Stomach smooth muscle (tissue), 2 donors: Measurements from ENCODE around the gene MMP25.

Source experiments
- H3K27ac ChIP-seq: one replicate; pipeline ENCODE4 v1.7.0; 2013; ENCODE audit warnings: mild to moderate bottlenecking, low read length, inconsistent platforms
- H3K27me3 ChIP-seq, 2 donors: one replicate each; pipeline ENCODE4 v1.7.0; 2013; ENCODE audit warnings: low read length in 2 of 2; ENCODE audit not compliant: insufficient read depth in 2 of 2, control insufficient read depth in 1 of 2
- H3K36me3 ChIP-seq, 2 donors: one replicate each; pipeline ENCODE4 v1.7.0; 2013; ENCODE audit warnings: low read length in 2 of 2; ENCODE audit not compliant: control insufficient read depth in 2 of 2, insufficient read depth in 2 of 2
- H3K4me1 ChIP-seq: one replicate; pipeline ENCODE4 v1.7.0; 2013; ENCODE audit warnings: low read length; ENCODE audit not compliant: control insufficient read depth, insufficient read depth
- H3K4me3 ChIP-seq, 2 donors: one replicate each; pipeline ENCODE4 v1.7.0; 2013; ENCODE audit warnings: low read length in 2 of 2
- H3K9ac ChIP-seq, 2 donors: one replicate each; pipeline ENCODE4 v1.7.0; 2013; ENCODE audit warnings: low read length in 2 of 2, mild to moderate bottlenecking in 1 of 2
- H3K9me3 ChIP-seq, 2 donors: one replicate each; pipeline ENCODE4 v1.7.0; 2013; ENCODE audit warnings: low read length in 2 of 2; ENCODE audit not compliant: control insufficient read depth in 2 of 2
- donor health status: healthy.
- donor health status: Pancreatic carcinoma.

Gene MMP25, protein sequence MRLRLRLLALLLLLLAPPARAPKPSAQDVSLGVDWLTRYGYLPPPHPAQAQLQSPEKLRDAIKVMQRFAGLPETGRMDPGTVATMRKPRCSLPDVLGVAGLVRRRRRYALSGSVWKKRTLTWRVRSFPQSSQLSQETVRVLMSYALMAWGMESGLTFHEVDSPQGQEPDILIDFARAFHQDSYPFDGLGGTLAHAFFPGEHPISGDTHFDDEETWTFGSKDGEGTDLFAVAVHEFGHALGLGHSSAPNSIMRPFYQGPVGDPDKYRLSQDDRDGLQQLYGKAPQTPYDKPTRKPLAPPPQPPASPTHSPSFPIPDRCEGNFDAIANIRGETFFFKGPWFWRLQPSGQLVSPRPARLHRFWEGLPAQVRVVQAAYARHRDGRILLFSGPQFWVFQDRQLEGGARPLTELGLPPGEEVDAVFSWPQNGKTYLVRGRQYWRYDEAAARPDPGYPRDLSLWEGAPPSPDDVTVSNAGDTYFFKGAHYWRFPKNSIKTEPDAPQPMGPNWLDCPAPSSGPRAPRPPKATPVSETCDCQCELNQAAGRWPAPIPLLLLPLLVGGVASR

DNA sequence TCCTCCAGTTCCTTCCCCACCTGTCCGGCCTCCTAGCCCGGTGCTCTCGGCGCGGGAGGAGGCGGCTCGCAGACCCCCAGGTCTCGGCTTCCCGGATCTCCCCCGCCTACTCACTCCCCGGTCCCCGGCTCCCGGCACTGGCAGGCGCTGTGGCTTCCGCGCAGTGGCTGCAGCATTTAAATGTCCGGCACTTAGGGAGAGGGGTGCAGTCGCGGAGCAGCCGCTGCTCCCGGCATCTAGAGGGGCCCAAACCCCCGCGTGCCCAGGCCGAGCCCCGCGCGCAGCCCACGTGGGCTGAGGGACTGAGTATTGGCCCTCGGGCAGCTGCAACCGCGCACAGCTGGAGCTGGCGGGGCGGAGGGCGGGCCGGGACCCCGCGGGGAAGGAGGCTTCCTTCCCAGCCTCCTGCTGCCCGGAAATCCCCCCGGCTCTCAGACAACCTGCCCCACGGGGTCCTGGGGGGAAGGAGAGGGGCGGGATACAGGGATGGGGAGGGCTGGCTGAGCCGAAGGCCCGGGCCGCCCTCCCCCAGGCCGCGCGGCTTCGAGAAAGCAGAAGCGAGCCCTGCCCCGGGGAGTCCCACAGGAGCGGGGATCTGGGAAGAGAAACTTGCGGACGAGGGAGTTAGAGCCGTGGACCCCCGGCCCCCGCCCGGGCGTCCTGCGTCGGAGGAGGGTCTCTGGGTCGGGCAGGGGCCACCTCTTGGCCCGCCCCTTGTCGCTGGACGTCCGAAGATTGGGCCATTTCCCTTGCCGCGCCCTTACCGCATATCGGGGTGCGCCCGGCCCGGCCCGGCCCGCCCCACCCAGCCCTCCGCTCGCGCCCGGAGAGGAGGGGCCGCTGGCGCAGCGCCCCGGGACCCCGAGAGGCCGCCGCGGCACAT lies at the start of gene MMP25:
TSS of gene MMP25 (plus strand) at position 804 of the 883 bp plus-strand sequence. CDS start 357 bp downstream, outside the sequence.
- no peaks in the 10 kb centered on the region for H3K36me3 ChIP-seq
- peaks cover 15% of the 10 kb centered on the region for H3K4me1 ChIP-seq
- peak within 1 kb of the TSS; percentile 46 to 69 for H3K4me3 ChIP-seq
- H3K27me3 ChIP-seq: peaks cover 23 to 53% of the 10 kb centered on the region in 2 donors
- no peak within 1 kb of the TSS for H3K27ac ChIP-seq
- H3K9ac ChIP-seq: no peak within 1 kb of the TSS
- no peaks in the 10 kb centered on the region for H3K9me3 ChIP-seq

DNA sequence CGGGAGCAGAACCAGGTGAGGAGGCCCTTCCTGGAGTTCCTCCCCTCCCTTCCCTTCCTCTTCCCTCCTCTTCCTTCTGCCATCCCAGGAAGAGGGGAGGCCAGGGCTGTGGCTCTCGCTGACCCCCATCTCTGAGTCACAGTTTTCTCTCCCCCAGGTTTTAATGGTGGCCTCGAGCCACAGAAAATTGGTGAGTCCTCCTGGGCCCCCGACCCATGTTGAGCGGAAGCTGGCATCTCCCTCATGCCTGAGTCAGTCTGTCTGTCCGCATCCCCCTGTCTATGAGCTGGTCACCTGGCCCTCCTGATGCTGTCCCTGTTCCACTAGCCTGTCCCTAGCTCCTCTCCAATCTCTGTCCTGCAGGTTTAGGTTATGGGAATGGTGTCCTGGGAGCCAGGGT lies 46.4 kb upstream of the MMP25 start:
- no peaks in the 10 kb centered on the region for H3K9me3 ChIP-seq
- peaks cover 7% of the 10 kb centered on the region for H3K4me1 ChIP-seq
- H3K36me3 ChIP-seq: no peaks in the 10 kb centered on the region
- H3K27ac ChIP-seq: no peak overlapping the region
- H3K4me3 ChIP-seq: no peak overlapping the region
- peaks cover 2 to 7% of the 10 kb centered on the region in 2 donors for H3K27me3 ChIP-seq
- H3K9ac ChIP-seq: no peak overlapping the region

DNA sequence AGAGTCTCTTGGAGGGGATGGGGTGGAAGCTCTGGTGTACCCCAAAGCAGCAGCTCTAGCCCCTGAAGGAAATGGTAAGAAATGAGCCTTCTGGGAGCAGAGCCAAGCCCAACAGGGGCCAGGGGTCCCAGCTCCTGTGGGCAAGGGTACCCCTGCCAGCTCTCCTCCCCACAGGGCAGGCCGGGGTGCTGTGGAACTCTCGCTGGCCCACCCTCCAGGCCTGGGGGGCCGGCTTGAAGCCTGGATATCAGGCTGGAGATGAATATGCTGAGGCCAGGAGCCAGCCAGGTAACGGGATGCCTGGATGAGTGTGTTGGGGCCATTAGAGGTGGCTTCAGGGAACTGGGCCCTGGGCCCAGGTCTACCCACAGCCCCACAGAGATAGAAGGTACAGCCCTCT lies 45.8 kb upstream of the MMP25 start:
- Histone ChIP-seq H3K9ac (no peak overlapping the region), H3K36me3 (no peaks in the 10 kb centered on the region), H3K9me3 (no peaks in the 10 kb centered on the region), H3K4me3 (no peak overlapping the region), H3K27me3 (peaks cover 4 to 8% of the 10 kb centered on the region in 2 donors), H3K27ac (no peak overlapping the region), H3K4me1 (peaks cover 7% of the 10 kb centered on the region)

DNA sequence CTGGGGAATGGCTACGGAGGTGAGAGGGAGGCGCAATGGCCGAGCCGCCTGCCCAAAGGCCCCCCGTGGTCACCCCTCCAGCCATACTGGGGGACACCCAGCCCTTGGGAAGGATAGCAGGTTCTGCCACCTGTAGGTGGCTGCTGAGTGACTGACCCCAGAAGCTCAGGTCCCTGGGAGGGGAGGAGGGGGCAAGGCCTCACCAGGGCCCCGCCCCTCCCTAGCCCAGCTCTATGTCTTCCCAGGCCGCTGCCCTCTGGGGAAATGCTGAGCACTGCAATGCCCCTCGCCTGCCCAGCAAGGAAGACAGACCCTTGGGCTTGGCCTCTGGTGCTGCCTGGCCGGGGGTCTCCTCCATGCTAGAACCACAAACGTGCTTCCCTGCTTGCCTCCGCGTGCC lies 45.0 kb upstream of the MMP25 start:
- H3K4me1 ChIP-seq: peaks cover 7% of the 10 kb centered on the region
- H3K9me3 ChIP-seq: no peaks in the 10 kb centered on the region
- H3K36me3 ChIP-seq: no peaks in the 10 kb centered on the region
- no peak overlapping the region for H3K27ac ChIP-seq
- H3K9ac ChIP-seq: no peak overlapping the region
- peaks cover 10 to 11% of the 10 kb centered on the region in 2 donors for H3K27me3 ChIP-seq
- H3K4me3 ChIP-seq: no peak overlapping the region

DNA sequence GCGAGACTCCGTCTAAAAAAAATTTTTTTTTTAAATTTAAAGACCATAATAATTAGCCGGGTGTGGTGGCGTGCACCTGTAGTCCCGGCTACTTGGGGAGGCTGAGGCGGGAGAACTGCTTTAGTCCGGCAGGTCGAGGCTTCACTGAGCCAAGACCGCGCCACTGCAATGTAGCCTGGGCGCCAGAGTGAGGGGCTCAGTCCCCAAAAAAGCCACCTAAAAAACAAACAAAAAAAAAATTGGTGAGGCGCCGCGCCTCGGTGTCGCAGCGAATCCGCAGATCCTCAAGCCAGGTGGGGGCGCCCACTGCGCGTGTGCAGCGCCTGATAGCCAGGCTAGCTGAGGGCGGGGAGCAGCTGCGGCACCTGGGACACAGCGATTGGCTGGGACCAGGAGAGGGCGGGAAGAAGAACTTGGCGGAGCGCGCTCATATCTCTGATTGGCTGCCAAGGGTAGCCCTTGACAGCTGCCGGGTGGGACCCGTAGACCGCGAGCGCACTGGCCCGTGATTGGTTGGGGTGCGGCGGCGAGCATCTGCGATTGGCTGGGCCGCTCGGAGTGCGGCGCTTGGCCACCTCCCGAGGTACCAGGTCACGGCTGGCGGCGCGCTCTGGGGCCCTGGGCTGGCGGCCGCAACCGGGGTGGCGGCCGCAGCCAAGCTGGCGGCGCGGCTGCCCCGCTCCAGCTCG lies 42.6 kb upstream of the MMP25 start:
- no peak overlapping the region for H3K9ac ChIP-seq
- no peak overlapping the region for H3K27ac ChIP-seq
- H3K36me3 ChIP-seq: no peaks in the 10 kb centered on the region
- H3K4me3 ChIP-seq: peak overlapping the region in 1 of 2 donors; percentile 44
- H3K27me3 ChIP-seq: peaks cover 29 to 32% of the 10 kb centered on the region in 2 donors
- H3K4me1 ChIP-seq: peaks cover 10% of the 10 kb centered on the region
- H3K9me3 ChIP-seq: no peaks in the 10 kb centered on the region

DNA sequence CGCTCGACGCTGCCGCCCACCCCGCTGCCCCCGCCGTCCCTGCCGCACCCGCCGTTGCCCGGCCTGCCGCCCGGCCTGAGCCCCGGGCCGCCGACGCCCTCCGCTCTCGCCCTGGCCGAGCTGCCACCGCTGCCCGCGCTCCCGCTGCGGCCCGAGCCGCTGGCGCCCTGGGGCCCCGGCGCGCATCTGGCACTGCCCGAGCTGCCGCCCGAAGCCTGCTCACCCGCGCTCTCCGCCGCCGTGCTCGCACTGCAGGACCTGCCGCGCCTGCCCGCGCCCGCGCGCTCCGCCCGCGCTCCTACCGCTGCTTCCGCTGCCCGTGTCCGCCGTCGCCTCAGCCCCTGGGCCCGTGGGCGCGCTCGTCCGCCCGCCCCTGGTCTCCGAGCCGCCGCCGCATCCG lies 42.0 kb upstream of the MMP25 start:
- Histone ChIP-seq H3K9me3 (no peaks in the 10 kb centered on the region), H3K36me3 (no peaks in the 10 kb centered on the region), H3K27ac (no peak overlapping the region), H3K4me1 (peaks cover 10% of the 10 kb centered on the region), H3K4me3 (no peak overlapping the region), H3K9ac (no peak overlapping the region), H3K27me3 (peaks cover 34% of the 10 kb centered on the region in 2 donors)

DNA sequence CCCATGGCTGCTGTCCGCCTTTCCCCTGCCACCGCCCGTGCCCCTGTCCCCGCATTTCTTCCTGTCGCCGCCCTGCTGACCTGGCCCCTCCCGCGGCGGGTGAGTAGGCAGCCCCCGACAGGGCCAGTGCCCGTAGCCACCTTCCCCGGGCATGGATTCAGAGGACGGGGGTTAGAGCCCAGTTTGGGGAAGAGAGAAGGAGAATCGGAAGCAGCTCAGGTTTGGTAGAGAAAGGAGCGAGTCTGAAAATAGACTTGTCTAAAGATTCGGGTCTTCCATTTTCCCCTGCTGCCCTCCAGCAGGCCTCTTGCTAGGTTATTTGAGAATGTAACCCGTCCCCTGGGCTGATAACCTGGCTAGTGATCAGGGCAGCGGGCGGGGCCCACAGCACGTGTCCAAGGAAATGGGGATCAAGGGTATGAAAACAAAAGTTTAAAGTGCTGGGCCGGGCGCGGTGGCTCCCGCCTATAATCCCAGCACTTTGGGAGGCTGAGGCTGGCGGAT lies 41.5 kb upstream of the MMP25 start:
- Histone ChIP-seq H3K27me3 (peaks cover 36 to 39% of the 10 kb centered on the region in 2 donors), H3K9ac (no peak overlapping the region), H3K4me1 (peaks cover 10% of the 10 kb centered on the region), H3K36me3 (no peaks in the 10 kb centered on the region), H3K27ac (no peak overlapping the region), H3K9me3 (no peaks in the 10 kb centered on the region), H3K4me3 (peak overlapping the region in 1 of 2 donors; percentile 40)

DNA sequence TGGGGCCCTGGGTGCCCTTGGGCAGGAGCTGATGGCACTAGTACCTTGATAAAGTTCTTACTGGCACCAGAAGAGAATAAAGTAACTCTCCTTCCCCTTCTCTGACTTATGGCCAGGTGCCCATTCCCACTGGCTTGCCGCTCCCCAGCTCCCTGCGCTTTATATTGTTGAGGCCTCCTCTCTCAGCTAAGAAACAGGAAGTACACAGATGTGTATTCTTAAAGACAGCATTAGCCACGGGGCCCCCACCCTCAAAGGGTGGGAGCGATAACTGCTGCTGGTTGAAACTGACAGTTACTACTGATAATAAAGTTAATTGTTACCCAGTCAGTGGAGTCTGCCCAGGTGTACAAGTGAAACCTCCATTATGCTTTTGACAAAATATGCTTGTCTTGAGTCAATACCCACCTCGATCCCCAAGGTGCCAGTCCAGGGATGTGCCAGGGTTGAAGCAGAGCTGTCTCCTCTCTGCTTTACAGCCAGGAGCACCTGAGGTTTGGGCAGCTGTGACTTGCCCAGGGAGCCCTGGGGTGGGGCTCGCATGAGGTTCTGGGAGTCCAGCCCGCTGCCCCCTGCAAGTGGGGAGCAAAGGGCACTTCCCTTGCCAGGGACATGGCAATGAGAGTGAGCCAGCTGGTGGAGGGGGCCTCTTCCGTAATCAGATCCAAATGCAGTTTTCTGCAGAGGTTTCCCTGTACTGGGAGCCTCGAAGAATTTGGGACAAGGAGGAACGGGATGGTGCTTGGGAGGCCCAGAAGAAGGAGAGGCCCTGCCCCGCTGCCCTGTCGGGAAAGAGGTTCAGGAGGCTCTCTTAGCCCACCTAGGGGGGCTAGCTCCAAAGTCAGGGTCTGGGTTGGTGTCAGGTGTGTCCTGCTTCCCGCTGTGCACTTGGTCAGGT lies 39.1 kb upstream of the MMP25 start:
- no peak overlapping the region for H3K9ac ChIP-seq
- H3K4me3 ChIP-seq: no peak overlapping the region
- H3K36me3 ChIP-seq: no peaks in the 10 kb centered on the region
- no peak overlapping the region for H3K27ac ChIP-seq
- peaks cover 10% of the 10 kb centered on the region for H3K4me1 ChIP-seq
- no peaks in the 10 kb centered on the region for H3K9me3 ChIP-seq
- peaks cover 44 to 54% of the 10 kb centered on the region in 2 donors for H3K27me3 ChIP-seq

DNA sequence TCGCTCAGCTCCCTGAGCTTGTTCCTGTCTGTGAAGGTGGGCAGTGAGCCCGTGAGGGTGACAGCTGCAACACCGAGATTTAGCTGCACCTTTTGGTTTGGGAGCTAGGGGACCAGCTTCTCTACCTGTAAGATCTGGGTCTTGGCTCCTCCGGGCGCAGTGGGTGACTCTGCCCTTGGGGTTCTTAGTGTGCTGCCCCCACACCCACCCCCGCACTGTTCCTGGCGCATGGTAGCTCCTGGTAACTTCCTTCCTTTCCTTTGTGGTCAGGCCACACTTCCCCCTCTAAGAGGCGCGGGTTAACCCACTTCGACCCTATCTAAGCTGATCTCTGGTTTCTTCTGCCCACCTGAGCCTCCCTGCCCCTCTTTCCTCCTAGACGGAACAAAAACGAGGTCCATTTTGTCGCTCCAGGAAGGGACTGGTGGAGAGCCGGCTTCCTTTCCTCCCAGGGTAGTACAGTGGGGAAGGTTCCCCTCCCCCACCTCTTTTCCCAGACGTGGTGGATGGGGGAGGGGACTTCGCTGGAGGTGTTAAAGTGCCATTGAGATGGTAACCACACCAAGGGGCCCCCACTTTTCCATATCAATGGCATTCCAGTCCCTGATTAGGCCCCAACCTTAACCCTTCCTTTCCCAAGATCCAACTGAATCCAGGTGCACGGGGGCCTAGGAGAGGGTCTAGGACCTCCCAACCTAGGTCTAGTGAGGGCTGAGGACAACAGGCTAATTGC lies 38.2 kb upstream of the MMP25 start:
- Histone ChIP-seq H3K9ac (no peak overlapping the region), H3K27me3 (peaks cover 50 to 60% of the 10 kb centered on the region in 2 donors), H3K4me1 (peaks cover 10% of the 10 kb centered on the region), H3K36me3 (no peaks in the 10 kb centered on the region), H3K9me3 (no peaks in the 10 kb centered on the region), H3K27ac (no peak overlapping the region), H3K4me3 (no peak overlapping the region)
